ENCODE data around the gene BBX.

BBX gene

GRCh38 chr3:107531917-107532469 lies 9.2 kb downstream of the BBX start:
- H3K27me3 ChIP-seq (ENCODE audit: control insufficient read depth, insufficient read depth, low read length): no peaks in the 10 kb centered on the region
- no peak overlapping the region for H3K4me2 ChIP-seq (ENCODE audit: low read length)
- peaks cover 31% of the 10 kb centered on the region for H3K79me2 ChIP-seq
- no peak overlapping the region for H3K27ac ChIP-seq
- no peaks in the 10 kb centered on the region for H3K9me3 ChIP-seq (ENCODE audit: control insufficient read depth, low read length)
- TF ChIP-seq CTCF (IDR thresholded peaks at IDR 0.05): no peak
- peaks cover 5% of the 10 kb centered on the region for H3K4me1 ChIP-seq
- H3K4me3 ChIP-seq (ENCODE audit: low read depth, low read length): no peak overlapping the region
- H2AFZ ChIP-seq: no peak overlapping the region
- H3K36me3 ChIP-seq (ENCODE audit: control insufficient read depth, insufficient read depth, low read length): no peaks in the 10 kb centered on the region
- no peak overlapping the region for H3K9ac ChIP-seq

GRCh38 chr3:107540857-107541256 lies 18.1 kb downstream of the BBX start:
- Histone ChIP-seq H3K4me3 (ENCODE audit: low read depth, low read length) (no peak overlapping the region), H3K9me3 (ENCODE audit: control insufficient read depth, low read length) (no peaks in the 10 kb centered on the region), H3K9ac (no peak overlapping the region), H3K4me2 (ENCODE audit: low read length) (no peak overlapping the region), H3K27me3 (ENCODE audit: control insufficient read depth, insufficient read depth, low read length) (no peaks in the 10 kb centered on the region), H2AFZ (no peak overlapping the region), H3K27ac (no peak overlapping the region), H3K4me1 (peaks cover 2% of the 10 kb centered on the region), H3K79me2 (peaks cover 43% of the 10 kb centered on the region), H3K36me3 (ENCODE audit: control insufficient read depth, insufficient read depth, low read length) (no peaks in the 10 kb centered on the region)
- TF ChIP-seq CTCF (IDR thresholded peaks at IDR 0.05): no peak

GRCh38 chr3:107542665-107543064 lies 19.9 kb downstream of the BBX start:
- no peaks in the 10 kb centered on the region for H3K27me3 ChIP-seq (ENCODE audit: control insufficient read depth, insufficient read depth, low read length)
- no peak overlapping the region for H3K9ac ChIP-seq
- no peak for TF ChIP-seq CTCF (IDR thresholded peaks at IDR 0.05)

GRCh38 chr3:107543666-107544065 lies 20.9 kb downstream of the BBX start:
- Histone ChIP-seq H3K27ac (no peak overlapping the region), H3K4me1 (no peaks in the 10 kb centered on the region), H3K4me3 (ENCODE audit: low read depth, low read length) (no peak overlapping the region), H3K9me3 (ENCODE audit: control insufficient read depth, low read length) (no peaks in the 10 kb centered on the region), H3K36me3 (ENCODE audit: control insufficient read depth, insufficient read depth, low read length) (no peaks in the 10 kb centered on the region), H3K27me3 (ENCODE audit: control insufficient read depth, insufficient read depth, low read length) (no peaks in the 10 kb centered on the region), H3K9ac (no peak overlapping the region), H3K4me2 (ENCODE audit: low read length) (no peak overlapping the region), H3K79me2 (peaks cover 34% of the 10 kb centered on the region), H2AFZ (no peak overlapping the region)
- peak; percentile 42 for TF ChIP-seq CTCF (IDR thresholded peaks at IDR 0.05)

More at GRCh38 chr3:107542665-107543064, 19.9 kb downstream of the BBX start:
- Histone ChIP-seq H3K79me2 (peaks cover 37% of the 10 kb centered on the region), H3K27ac (no peak overlapping the region), H2AFZ (no peak overlapping the region), H3K4me3 (ENCODE audit: low read depth, low read length) (no peak overlapping the region), H3K4me1 (no peaks in the 10 kb centered on the region), H3K36me3 (ENCODE audit: control insufficient read depth, insufficient read depth, low read length) (no peaks in the 10 kb centered on the region), H3K9me3 (ENCODE audit: control insufficient read depth, low read length) (no peaks in the 10 kb centered on the region), H3K4me2 (ENCODE audit: low read length) (no peak overlapping the region)

- no peak overlapping the region for H2AFZ ChIP-seq
- H3K4me3 ChIP-seq (ENCODE audit: low read depth, low read length): no peak overlapping the region
- TF ChIP-seq CTCF (IDR thresholded peaks at IDR 0.05): no peak
- no peaks in the 10 kb centered on the region for H3K9me3 ChIP-seq (ENCODE audit: control insufficient read depth, low read length)
- no peak overlapping the region for H3K4me2 ChIP-seq (ENCODE audit: low read length)
- H3K9ac ChIP-seq: no peak overlapping the region
- H3K4me1 ChIP-seq: no peaks in the 10 kb centered on the region
- no peak overlapping the region for H3K27ac ChIP-seq
- H3K36me3 ChIP-seq (ENCODE audit: control insufficient read depth, insufficient read depth, low read length): no peaks in the 10 kb centered on the region
- H3K27me3 ChIP-seq (ENCODE audit: control insufficient read depth, insufficient read depth, low read length): no peaks in the 10 kb centered on the region
- H3K79me2 ChIP-seq: peaks cover 38% of the 10 kb centered on the region
Measured at GRCh38 chr3:107545680-107546120, 22.9 kb downstream of the BBX start.
